Loucy (cell line): Measurements from ENCODE around the gene PODNL1.
"Not testable (repeated sequence)": the region's sequence is repeated elsewhere in the genome, so short reads cannot be mapped to it uniquely, and the experiment has no call there.

Experiments
- H2AFZ ChIP-seq: fragments of 200-600 bp; sonication (generic); 2 replicates; pipeline ENCODE4 v1.6.0; 2016; ENCODE audit warnings: antibody characterized with exemption, mild to moderate bottlenecking, low read length, moderate library complexity
- H3F3A ChIP-seq: fragments of 200-600 bp; 2 replicates; pipeline ENCODE4 v1.6.0; 2016; ENCODE audit warnings: antibody characterized with exemption, low read depth, mild to moderate bottlenecking
- H3K27me3 ChIP-seq: fragments of 200-600 bp; sonication (generic); 2 replicates; pipeline ENCODE4 v1.6.1; 2014; ENCODE audit warnings: low read length, mild to moderate bottlenecking; ENCODE audit not compliant: insufficient read depth, poor library complexity, severe bottlenecking
- H3K36me3 ChIP-seq: fragments of 200-600 bp; sonication (generic); 2 replicates; pipeline ENCODE4 v1.6.1; 2016; ENCODE audit warnings: low read length; ENCODE audit not compliant: insufficient read depth
- H3K4me1 ChIP-seq: fragments of 200-600 bp; sonication (generic); 2 replicates; pipeline ENCODE4 v1.5.1; 2014; ENCODE audit warnings: low read length, mild to moderate bottlenecking; ENCODE audit not compliant: insufficient read depth, poor library complexity, severe bottlenecking
- H3K4me2 ChIP-seq: fragments of 200-600 bp; sonication (generic); 2 replicates; pipeline ENCODE4 v1.6.0; 2014; ENCODE audit warnings: antibody characterized with exemption, low read length, low read depth, mild to moderate bottlenecking; ENCODE audit not compliant: poor library complexity, severe bottlenecking
- H3K4me3 ChIP-seq: fragments of 200-600 bp; sonication (generic); 2 replicates; pipeline ENCODE4 v1.5.1; 2014; ENCODE audit warnings: low read length, mild to moderate bottlenecking, mixed read lengths; ENCODE audit not compliant: poor library complexity, severe bottlenecking
- H3K79me2 ChIP-seq: fragments of 200-600 bp; sonication (generic); 2 replicates; pipeline ENCODE4 v1.6.1; 2014; ENCODE audit warnings: low read length; ENCODE audit not compliant: insufficient read depth
- H3K9ac ChIP-seq: fragments of 200-600 bp; sonication (generic); 2 replicates; pipeline ENCODE4 v1.6.0; 2014; ENCODE audit warnings: mild to moderate bottlenecking, low read depth, low read length, moderate library complexity; ENCODE audit not compliant: poor library complexity, severe bottlenecking
- H3K9me2 ChIP-seq: fragments of 200-600 bp; sonication (generic); replicated peaks from 2 replicates; pipeline ENCODE4 v1.6.1; 2016; ENCODE audit warnings: low read depth, low read length, mixed read lengths
- H3K9me3 ChIP-seq: fragments of 200-600 bp; sonication (generic); 2 replicates; pipeline ENCODE4 v1.6.1; 2014; ENCODE audit warnings: mild to moderate bottlenecking, antibody characterized with exemption, low read length, low read depth; ENCODE audit not compliant: insufficient read depth
- H4K20me1 ChIP-seq: fragments of 200-600 bp; sonication (generic); 2 replicates; pipeline ENCODE4 v1.6.0; 2014; ENCODE audit warnings: antibody characterized with exemption, low read length, mild to moderate bottlenecking; ENCODE audit not compliant: insufficient read depth, poor library complexity, severe bottlenecking
- EZH2phosphoT487 ChIP-seq: fragments of 200-600 bp; IDR thresholded peaks from 2 replicates; pipeline ENCODE4 v1.6.1; 2018; ENCODE audit warnings: antibody characterized with exemption, mild to moderate bottlenecking, moderate library complexity, borderline replicate concordance
- TF ChIP-seq, protein P1 (sequence below): fragments of 200-600 bp; sonication (generic); conservative IDR thresholded peaks from 2 replicates; pipeline ENCODE4 v1.5.1; 2014; ENCODE audit warnings: mild to moderate bottlenecking, antibody characterized with exemption, low read length

PODNL1 gene

GRCh38 chr19:13974073-13974472 lies 35.9 kb upstream of the PODNL1 start:
- TF ChIP-seq EZH2phosphoT487, result no peak
- TF ChIP-seq, protein P1, sequence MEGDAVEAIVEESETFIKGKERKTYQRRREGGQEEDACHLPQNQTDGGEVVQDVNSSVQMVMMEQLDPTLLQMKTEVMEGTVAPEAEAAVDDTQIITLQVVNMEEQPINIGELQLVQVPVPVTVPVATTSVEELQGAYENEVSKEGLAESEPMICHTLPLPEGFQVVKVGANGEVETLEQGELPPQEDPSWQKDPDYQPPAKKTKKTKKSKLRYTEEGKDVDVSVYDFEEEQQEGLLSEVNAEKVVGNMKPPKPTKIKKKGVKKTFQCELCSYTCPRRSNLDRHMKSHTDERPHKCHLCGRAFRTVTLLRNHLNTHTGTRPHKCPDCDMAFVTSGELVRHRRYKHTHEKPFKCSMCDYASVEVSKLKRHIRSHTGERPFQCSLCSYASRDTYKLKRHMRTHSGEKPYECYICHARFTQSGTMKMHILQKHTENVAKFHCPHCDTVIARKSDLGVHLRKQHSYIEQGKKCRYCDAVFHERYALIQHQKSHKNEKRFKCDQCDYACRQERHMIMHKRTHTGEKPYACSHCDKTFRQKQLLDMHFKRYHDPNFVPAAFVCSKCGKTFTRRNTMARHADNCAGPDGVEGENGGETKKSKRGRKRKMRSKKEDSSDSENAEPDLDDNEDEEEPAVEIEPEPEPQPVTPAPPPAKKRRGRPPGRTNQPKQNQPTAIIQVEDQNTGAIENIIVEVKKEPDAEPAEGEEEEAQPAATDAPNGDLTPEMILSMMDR, result no peak
- no peaks in the 10 kb centered on the region for H3K4me1 ChIP-seq
- no peaks in the 10 kb centered on the region for H3K79me2 ChIP-seq
- no peak overlapping the region for H3K9ac ChIP-seq
- H4K20me1 ChIP-seq, result no peaks in the 10 kb centered on the region
- no peak overlapping the region for H3K4me2 ChIP-seq
- H3K9me3 ChIP-seq, result no peaks in the 10 kb centered on the region
- H3K9me2 ChIP-seq, result no peaks in the 10 kb centered on the region
- H3K27me3 ChIP-seq, result no peaks in the 10 kb centered on the region
- H3K36me3 ChIP-seq, result peaks cover 6% of the 10 kb centered on the region; the same call in 1 of the 2 replicates
- H3F3A ChIP-seq, result no peaks in the 10 kb centered on the region
- H2AFZ ChIP-seq, result no peak overlapping the region
- no peak overlapping the region for H3K4me3 ChIP-seq

- H3K36me3 ChIP-seq, H4K20me1 ChIP-seq, H2AFZ ChIP-seq, H3K4me2 ChIP-seq, H3K9me3 ChIP-seq, H3K9me2 ChIP-seq, H3K4me1 ChIP-seq, H3K4me3 ChIP-seq, H3K27me3 ChIP-seq, H3K79me2 ChIP-seq, H3F3A ChIP-seq, H3K9ac ChIP-seq: not testable (repeated sequence)
Measured at GRCh38 chr19:13973479-13973878, 35.3 kb upstream of the PODNL1 start.

DNA sequence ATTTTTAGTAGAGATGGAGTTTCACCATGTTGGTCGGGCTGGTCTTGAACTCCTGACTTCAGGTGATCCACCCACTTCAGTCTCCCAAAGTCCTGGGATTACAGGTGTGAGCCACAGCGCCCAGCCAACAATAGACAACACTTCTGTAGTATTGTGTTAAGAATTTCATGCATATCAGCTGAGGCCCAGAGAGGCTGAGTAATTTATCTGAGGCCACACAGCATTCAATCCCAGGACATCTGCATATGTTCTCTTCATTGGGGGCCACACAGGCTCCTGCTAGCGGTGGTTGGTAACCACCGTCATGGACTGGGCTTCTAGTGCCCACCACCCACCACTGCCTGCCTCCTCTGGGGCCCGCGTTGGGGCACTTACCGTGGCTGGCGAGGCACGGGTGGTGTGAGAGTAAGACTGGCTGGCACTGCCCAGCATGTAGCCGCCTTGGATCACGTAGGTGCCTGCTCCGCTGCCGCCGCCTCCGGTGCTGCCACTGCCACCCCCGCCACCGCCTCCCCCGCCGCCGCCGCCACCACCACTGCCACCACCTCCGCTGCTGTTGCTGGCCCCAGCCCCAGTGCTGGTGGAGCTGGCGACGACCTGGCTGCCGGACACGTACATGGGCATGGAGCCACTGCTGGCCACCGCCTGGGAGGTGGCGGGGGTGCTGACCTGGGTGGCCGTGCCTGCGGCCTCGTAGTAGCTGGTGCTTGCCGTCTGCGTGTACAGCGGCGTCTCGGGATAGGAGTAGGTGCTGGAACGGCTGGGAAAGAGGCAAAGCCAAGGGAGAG lies 34.3 kb upstream of the PODNL1 start:
- no peak overlapping the region for H3K9ac ChIP-seq
- H3F3A ChIP-seq, result no peaks in the 10 kb centered on the region
- no peaks in the 10 kb centered on the region for H3K79me2 ChIP-seq
- no peaks in the 10 kb centered on the region for H4K20me1 ChIP-seq
- no peak overlapping the region for H3K4me3 ChIP-seq
- no peak overlapping the region for H3K4me2 ChIP-seq
- TF ChIP-seq EZH2phosphoT487, result no peak
- TF ChIP-seq, protein P1, result no peak
- no peak overlapping the region for H2AFZ ChIP-seq
- H3K27me3 ChIP-seq, result no peaks in the 10 kb centered on the region
- no peaks in the 10 kb centered on the region for H3K4me1 ChIP-seq
- no peaks in the 10 kb centered on the region for H3K9me3 ChIP-seq
- H3K9me2 ChIP-seq, result no peaks in the 10 kb centered on the region
- H3K36me3 ChIP-seq, result peaks cover 9% of the 10 kb centered on the region; the same call in 1 of the 2 replicates

DNA sequence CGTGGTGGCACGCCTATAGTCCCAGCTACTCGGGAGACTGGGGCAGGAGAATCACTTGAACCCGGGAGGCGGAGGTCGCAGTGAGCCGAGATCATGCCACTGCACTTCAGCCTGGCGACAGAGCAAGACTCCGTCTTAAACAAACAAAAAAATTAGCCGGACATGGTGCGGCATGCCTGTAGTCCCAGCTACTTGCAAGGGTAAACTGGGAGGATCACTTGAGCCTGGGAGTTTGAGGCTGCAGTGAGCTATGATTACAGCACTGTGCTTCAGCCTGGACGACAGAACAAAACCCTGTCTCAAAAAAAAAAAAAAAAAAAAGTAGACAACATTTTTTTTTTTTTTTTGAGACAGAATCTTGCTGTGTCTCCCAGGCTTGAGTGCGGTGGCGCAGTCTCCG lies 33.7 kb upstream of the PODNL1 start:
- H3K9me3 ChIP-seq, H3K9me2 ChIP-seq: not testable (repeated sequence)

More for the DNA sequence above, 33.7 kb upstream of the PODNL1 start:
- not testable (repeated sequence) for H3K36me3 ChIP-seq, H3K4me1 ChIP-seq, H4K20me1 ChIP-seq, H3F3A ChIP-seq, H3K4me3 ChIP-seq, H2AFZ ChIP-seq, H3K27me3 ChIP-seq, H3K4me2 ChIP-seq, H3K79me2 ChIP-seq, H3K9ac ChIP-seq
